OCI-LY1 (cell line): ENCODE measurements around the gene AMBN.

ENCODE experiments used
- H2AFZ ChIP-seq: fragments of 200-600 bp; sonication (generic), shearing (Covaris generic); 2 replicates; pipeline ENCODE4 v1.6.0; 2014; ENCODE audit warnings: antibody characterized with exemption, mild to moderate bottlenecking, low read length
- H3F3A ChIP-seq: fragments of 200-600 bp; sonication (generic), shearing (Covaris generic); 2 replicates; pipeline ENCODE4 v1.6.0; 2014; ENCODE audit warnings: mild to moderate bottlenecking, antibody characterized with exemption, low read length, moderate library complexity; ENCODE audit not compliant: insufficient read depth
- H3K27ac ChIP-seq: fragments of 200-600 bp; sonication (generic); 2 replicates; pipeline ENCODE4 v1.5.1; 2014; ENCODE audit warnings: low read length, mixed run types, mild to moderate bottlenecking, low read depth; ENCODE audit not compliant: poor library complexity, severe bottlenecking
- H3K27me3 ChIP-seq: fragments of 200-600 bp; sonication (generic); 2 replicates; pipeline ENCODE4 v1.6.0; 2014; ENCODE audit warnings: antibody characterized with exemption, mild to moderate bottlenecking, low read length, moderate library complexity; ENCODE audit not compliant: insufficient read depth
- H3K36me3 ChIP-seq: fragments of 200-600 bp; sonication (generic); 2 replicates; pipeline ENCODE4 v1.6.1; 2014; ENCODE audit warnings: mild to moderate bottlenecking, antibody characterized with exemption, low read length, moderate library complexity, mixed read lengths; ENCODE audit not compliant: insufficient read depth
- H3K4me1 ChIP-seq: fragments of 200-600 bp; sonication (generic); 2 replicates; pipeline ENCODE4 v1.5.1; 2014; ENCODE audit warnings: mild to moderate bottlenecking, low read length, moderate library complexity; ENCODE audit not compliant: insufficient read depth, severe bottlenecking
- H3K4me2 ChIP-seq: fragments of 200-600 bp; sonication (generic), shearing (Covaris generic); 2 replicates; pipeline ENCODE4 v1.6.1; 2014; ENCODE audit warnings: low read length
- H3K4me3 ChIP-seq: fragments of 200-600 bp; sonication (generic); 2 replicates; pipeline ENCODE4 v1.5.1; 2014; ENCODE audit warnings: low read length, low read depth, mild to moderate bottlenecking, mixed read lengths; ENCODE audit not compliant: poor library complexity, severe bottlenecking
- H3K79me2 ChIP-seq: fragments of 200-600 bp; shearing (Covaris generic); 2 replicates; pipeline ENCODE4 v1.6.1; 2016; ENCODE audit warnings: mixed run types, low read length, mixed read lengths; ENCODE audit not compliant: insufficient read depth
- H3K9ac ChIP-seq: fragments of 200-600 bp; sonication (generic), shearing (Covaris generic); 2 replicates; pipeline ENCODE4 v1.6.1; 2014; ENCODE audit warnings: mild to moderate bottlenecking, low read length, mixed read lengths
- H3K9me2 ChIP-seq: fragments of 200-600 bp; sonication (generic), shearing (Covaris generic); 2 replicates; pipeline ENCODE4 v1.6.1; 2014; ENCODE audit warnings: low read depth, mild to moderate bottlenecking, low read length, mixed read lengths
- H3K9me3 ChIP-seq: fragments of 200-600 bp; shearing (Covaris generic); 2 replicates; pipeline ENCODE4 v1.6.1; 2014; ENCODE audit warnings: low read length, mixed read lengths
- H4K20me1 ChIP-seq: fragments of 200-600 bp; sonication (generic), shearing (Covaris generic); 2 replicates; pipeline ENCODE4 v1.6.0; 2016; ENCODE audit warnings: mild to moderate bottlenecking, low read length; ENCODE audit not compliant: insufficient read depth
- EZH2 ChIP-seq: fragments of 200-600 bp; sonication (generic), shearing (Covaris generic); IDR thresholded peaks from 2 replicates; pipeline ENCODE4 v1.8.0; 2017; ENCODE audit warnings: borderline replicate concordance, mixed run types, mild to moderate bottlenecking, antibody characterized with exemption, low read length, moderate library complexity, mixed read lengths
- TF ChIP-seq, protein P1 (sequence below): fragments of 200-600 bp; sonication (generic), shearing (Covaris generic); IDR thresholded peaks from 2 replicates; pipeline ENCODE4 v1.5.1; 2017; ENCODE audit warnings: mild to moderate bottlenecking, antibody characterized with exemption, low read length, moderate library complexity, mixed read lengths

AMBN gene

DNA sequence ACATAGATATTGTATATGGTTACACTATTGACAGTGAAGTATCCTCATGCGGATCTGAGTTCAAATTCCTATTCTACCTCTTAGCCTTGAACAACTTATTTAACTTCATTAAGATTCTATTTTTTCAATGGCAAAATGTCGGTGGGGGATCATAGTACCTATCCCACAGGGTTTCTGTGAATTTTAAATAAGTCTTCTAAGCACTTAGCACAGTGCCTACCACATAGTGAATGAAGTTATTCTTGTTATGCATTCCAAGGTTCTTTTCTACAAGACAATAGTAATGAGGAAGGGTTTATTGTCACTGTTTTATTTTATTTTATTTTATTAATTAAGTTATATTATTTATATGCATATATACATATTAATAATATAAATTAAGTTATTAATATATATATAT is 27.7 kb downstream of the AMBN start:
- no peak overlapping the region for H3K4me3 ChIP-seq
- TF ChIP-seq EZH2: no peak
- no peaks in the 10 kb centered on the region for H3K4me1 ChIP-seq
- H3K27ac ChIP-seq: no peak overlapping the region
- H3K27me3 ChIP-seq: no peaks in the 10 kb centered on the region
- H3K36me3 ChIP-seq: no peaks in the 10 kb centered on the region
- H3K9me3 ChIP-seq: no peaks in the 10 kb centered on the region
- H4K20me1 ChIP-seq: no peaks in the 10 kb centered on the region
- H3K9ac ChIP-seq: no peak overlapping the region
- H2AFZ ChIP-seq: no peak overlapping the region
- no peaks in the 10 kb centered on the region for H3K9me2 ChIP-seq
- no peak overlapping the region for H3K4me2 ChIP-seq
- no peaks in the 10 kb centered on the region for H3K79me2 ChIP-seq
- no peaks in the 10 kb centered on the region for H3F3A ChIP-seq

DNA sequence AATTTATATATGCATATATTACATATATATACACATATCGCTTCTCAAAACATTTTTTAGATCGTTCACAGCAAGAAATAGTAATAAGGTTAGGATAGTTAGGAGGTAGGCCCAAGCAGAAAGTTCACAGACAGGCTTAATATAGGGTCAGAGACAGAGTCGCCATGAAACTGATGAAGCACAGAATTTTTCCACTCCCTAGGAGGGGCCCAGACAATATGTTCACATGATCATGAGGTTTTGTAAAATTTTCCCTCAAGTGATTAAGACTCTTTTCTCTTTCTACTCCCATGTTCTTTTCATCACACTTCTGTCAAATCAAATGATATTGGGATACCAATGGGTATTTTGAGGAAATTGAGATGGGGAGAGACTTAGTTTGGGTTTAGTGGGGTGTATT is 31.3 kb downstream of the AMBN start:
- H3K4me2 ChIP-seq: no peak overlapping the region
- H3F3A ChIP-seq: no peaks in the 10 kb centered on the region
- no peak for TF ChIP-seq EZH2
- TF ChIP-seq, protein P1, sequence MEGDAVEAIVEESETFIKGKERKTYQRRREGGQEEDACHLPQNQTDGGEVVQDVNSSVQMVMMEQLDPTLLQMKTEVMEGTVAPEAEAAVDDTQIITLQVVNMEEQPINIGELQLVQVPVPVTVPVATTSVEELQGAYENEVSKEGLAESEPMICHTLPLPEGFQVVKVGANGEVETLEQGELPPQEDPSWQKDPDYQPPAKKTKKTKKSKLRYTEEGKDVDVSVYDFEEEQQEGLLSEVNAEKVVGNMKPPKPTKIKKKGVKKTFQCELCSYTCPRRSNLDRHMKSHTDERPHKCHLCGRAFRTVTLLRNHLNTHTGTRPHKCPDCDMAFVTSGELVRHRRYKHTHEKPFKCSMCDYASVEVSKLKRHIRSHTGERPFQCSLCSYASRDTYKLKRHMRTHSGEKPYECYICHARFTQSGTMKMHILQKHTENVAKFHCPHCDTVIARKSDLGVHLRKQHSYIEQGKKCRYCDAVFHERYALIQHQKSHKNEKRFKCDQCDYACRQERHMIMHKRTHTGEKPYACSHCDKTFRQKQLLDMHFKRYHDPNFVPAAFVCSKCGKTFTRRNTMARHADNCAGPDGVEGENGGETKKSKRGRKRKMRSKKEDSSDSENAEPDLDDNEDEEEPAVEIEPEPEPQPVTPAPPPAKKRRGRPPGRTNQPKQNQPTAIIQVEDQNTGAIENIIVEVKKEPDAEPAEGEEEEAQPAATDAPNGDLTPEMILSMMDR: no peak
- H3K9ac ChIP-seq: no peak overlapping the region
- H4K20me1 ChIP-seq: no peaks in the 10 kb centered on the region
- no peaks in the 10 kb centered on the region for H3K9me2 ChIP-seq
- no peaks in the 10 kb centered on the region for H3K36me3 ChIP-seq
- no peak overlapping the region for H3K4me3 ChIP-seq
- no peak overlapping the region for H3K27ac ChIP-seq
- no peaks in the 10 kb centered on the region for H3K27me3 ChIP-seq
- no peaks in the 10 kb centered on the region for H3K4me1 ChIP-seq
- H2AFZ ChIP-seq: no peak overlapping the region
- no peaks in the 10 kb centered on the region for H3K79me2 ChIP-seq
- no peaks in the 10 kb centered on the region for H3K9me3 ChIP-seq

DNA sequence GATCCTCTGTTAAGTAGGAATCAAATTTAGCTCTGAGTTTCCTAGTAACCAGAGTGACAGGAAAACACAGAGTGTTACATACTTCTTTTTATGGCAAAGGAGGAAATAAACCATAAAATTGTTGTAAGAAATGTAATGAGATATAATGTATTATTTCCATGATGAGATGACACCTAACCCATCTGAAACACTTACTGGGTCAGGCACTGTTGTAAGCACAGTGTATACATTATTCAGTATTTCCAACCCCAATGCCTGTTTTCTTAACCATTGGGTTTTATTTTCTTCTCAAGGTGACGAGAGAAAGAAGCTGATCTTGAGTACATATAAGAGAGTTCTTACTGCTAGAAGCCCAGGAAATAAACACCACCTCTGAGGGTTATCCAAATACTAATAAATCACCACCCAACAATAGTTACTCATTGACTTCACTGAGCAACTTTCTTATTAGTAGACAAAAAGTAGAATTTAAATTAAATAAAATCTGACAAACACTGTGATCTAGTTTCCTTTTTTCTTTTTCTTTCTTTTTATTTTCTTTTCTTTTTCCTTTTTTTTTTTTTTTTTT is 32.3 kb downstream of the AMBN start:
- Histone ChIP-seq H4K20me1 (no peaks in the 10 kb centered on the region), H3K4me3 (no peak overlapping the region), H3K4me2 (no peak overlapping the region), H3K36me3 (no peaks in the 10 kb centered on the region), H3K9ac (no peak overlapping the region), H3K79me2 (no peaks in the 10 kb centered on the region), H3F3A (no peaks in the 10 kb centered on the region), H3K9me3 (no peaks in the 10 kb centered on the region), H3K27me3 (no peaks in the 10 kb centered on the region), H3K9me2 (no peaks in the 10 kb centered on the region), H3K4me1 (peaks cover 5% of the 10 kb centered on the region), H3K27ac (no peak overlapping the region), H2AFZ (no peak overlapping the region)
- no peak for TF ChIP-seq EZH2
- TF ChIP-seq, protein P1: no peak

DNA sequence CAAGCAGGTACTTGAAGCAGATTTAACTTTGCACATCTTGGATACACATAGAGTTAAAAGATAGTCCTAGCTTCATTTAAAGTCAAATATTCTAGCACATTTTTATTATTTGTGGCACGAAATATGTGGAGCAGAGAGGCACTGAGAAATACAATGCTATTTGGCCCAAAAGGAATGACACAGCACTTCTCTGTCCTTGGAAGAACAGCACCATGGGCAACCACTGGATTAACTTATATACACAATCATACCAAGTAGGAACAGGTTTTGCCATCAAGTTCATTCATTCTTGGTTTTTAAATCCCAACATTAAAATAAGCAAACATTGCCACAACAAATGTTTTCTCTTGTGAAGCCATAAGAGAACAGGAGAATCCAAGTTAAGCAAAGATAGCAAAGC is 35.6 kb downstream of the AMBN start:
- TF ChIP-seq EZH2: no peak
- TF ChIP-seq, protein P1: no peak
- H3K36me3 ChIP-seq: no peaks in the 10 kb centered on the region
- H3K9me3 ChIP-seq: no peaks in the 10 kb centered on the region
- peaks cover 8% of the 10 kb centered on the region for H3K4me1 ChIP-seq
- no peaks in the 10 kb centered on the region for H3K9me2 ChIP-seq
- no peaks in the 10 kb centered on the region for H4K20me1 ChIP-seq
- no peak overlapping the region for H3K4me3 ChIP-seq
- no peaks in the 10 kb centered on the region for H3K27me3 ChIP-seq
- H3F3A ChIP-seq: no peaks in the 10 kb centered on the region
- H3K9ac ChIP-seq: no peak overlapping the region
- no peak overlapping the region for H3K27ac ChIP-seq
- H3K79me2 ChIP-seq: no peaks in the 10 kb centered on the region
- H3K4me2 ChIP-seq: no peak overlapping the region
- H2AFZ ChIP-seq: no peak overlapping the region
